H9 (cell line): ENCODE results near the gene TBC1D24. TPM values are rescaled to one million over a fixed set of nuclear protein-coding genes. Genes with fewer than 3 reads are reported as not detected.

Source experiments
- DNase-seq: peaks from one replicate; pipeline ENCODE4 v3.0.0-alpha.2; 2017
- H2AFZ ChIP-seq: one replicate; pipeline ENCODE4 v1.6.1; 2013; ENCODE audit warnings: mild to moderate bottlenecking, low read length, control low read depth, moderate library complexity
- H2AK5ac ChIP-seq: 2 replicates; pipeline ENCODE4 v1.6.1; 2013; ENCODE audit warnings: low read length, control low read depth, mixed read lengths; ENCODE audit not compliant: insufficient read length
- H2BK120ac ChIP-seq: one replicate; pipeline ENCODE4 v1.6.1; 2013; ENCODE audit warnings: low read depth, mild to moderate bottlenecking, low read length, control low read depth, inconsistent platforms; ENCODE audit not compliant: poor library complexity, severe bottlenecking
- H2BK12ac ChIP-seq: 2 replicates; pipeline ENCODE4 v1.6.1; 2013; ENCODE audit warnings: low read length, control low read depth, mixed read lengths, low read depth; ENCODE audit not compliant: insufficient read length
- H2BK15ac ChIP-seq: 2 replicates; pipeline ENCODE4 v1.6.1; 2013; ENCODE audit warnings: low read depth, low read length, control low read depth
- H2BK20ac ChIP-seq: one replicate; pipeline ENCODE4 v1.6.1; 2013; ENCODE audit warnings: low read depth, mild to moderate bottlenecking, low read length, control low read depth, inconsistent platforms; ENCODE audit not compliant: poor library complexity, severe bottlenecking
- H2BK5ac ChIP-seq: 2 replicates; pipeline ENCODE4 v1.6.1; 2013; ENCODE audit warnings: low read length, control low read depth, mixed read lengths; ENCODE audit not compliant: insufficient read length
- H3K14ac ChIP-seq: 2 replicates; pipeline ENCODE4 v1.6.1; 2013; ENCODE audit warnings: low read length, control low read depth; ENCODE audit not compliant: insufficient read depth
- H3K18ac ChIP-seq: 2 replicates; pipeline ENCODE4 v1.6.1; 2013; ENCODE audit warnings: low read depth, mild to moderate bottlenecking, mixed read lengths, low read length, control low read depth; ENCODE audit not compliant: insufficient read length
- H3K23ac ChIP-seq: 2 replicates; pipeline ENCODE4 v1.6.1; 2013; ENCODE audit warnings: low read length, control low read depth, mixed read lengths, low read depth; ENCODE audit not compliant: insufficient read length
- H3K23me2 ChIP-seq: 2 replicates; pipeline ENCODE4 v1.6.1; 2013; ENCODE audit warnings: low read depth, mild to moderate bottlenecking, mixed read lengths, low read length, control low read depth; ENCODE audit not compliant: insufficient read length, poor library complexity, severe bottlenecking
- H3K27ac ChIP-seq: 2 replicates; pipeline ENCODE4 v1.5.1; 2013; ENCODE audit warnings: low read length, control low read depth, mixed read lengths, low read depth; ENCODE audit not compliant: insufficient read length
- H3K27me3 ChIP-seq: 2 replicates; pipeline ENCODE4 v1.6.1; 2013; ENCODE audit warnings: low read length, control low read depth, inconsistent platforms; ENCODE audit not compliant: insufficient read depth
- H3K4ac ChIP-seq: 2 replicates; pipeline ENCODE4 v1.6.1; 2013; ENCODE audit warnings: low read depth, mild to moderate bottlenecking, control low read depth, inconsistent platforms, low read length, moderate library complexity
- H3K4me1 ChIP-seq: 2 replicates; pipeline ENCODE4 v1.6.1; 2013; ENCODE audit warnings: low read length, control low read depth, inconsistent platforms; ENCODE audit not compliant: insufficient read depth
- H3K4me2 ChIP-seq: 2 replicates; pipeline ENCODE4 v1.6.1; 2013; ENCODE audit warnings: low read length, control low read depth, mixed read lengths; ENCODE audit not compliant: insufficient read length, insufficient read depth
- H3K56ac ChIP-seq: 2 replicates; pipeline ENCODE4 v1.6.1; 2013; ENCODE audit warnings: low read depth, mild to moderate bottlenecking, mixed read lengths, low read length, control low read depth; ENCODE audit not compliant: insufficient read length
- H3K79me1 ChIP-seq: 2 replicates; pipeline ENCODE4 v1.6.1; 2013; ENCODE audit warnings: low read depth, mild to moderate bottlenecking, moderate library complexity, low read length, control low read depth, inconsistent platforms; ENCODE audit not compliant: insufficient read depth, poor library complexity, severe bottlenecking
- H3K79me2 ChIP-seq: 2 replicates; pipeline ENCODE4 v1.6.1; 2013; ENCODE audit warnings: low read length, control low read depth, inconsistent platforms; ENCODE audit not compliant: insufficient read depth
- H3K9ac ChIP-seq: 2 replicates; pipeline ENCODE4 v1.6.1; 2013; ENCODE audit warnings: low read length, control low read depth, mixed read lengths; ENCODE audit not compliant: insufficient read length; ENCODE audit errors: extremely low read depth
- H3K9me3 ChIP-seq: one replicate; pipeline ENCODE4 v1.6.1; 2013; ENCODE audit warnings: low read depth, low read length, inconsistent platforms; ENCODE audit not compliant: control insufficient read depth
- H3T11ph ChIP-seq: one replicate; pipeline ENCODE4 v1.6.1; 2013; ENCODE audit warnings: mild to moderate bottlenecking, low read length, control low read depth, inconsistent platforms
- H4K20me1 ChIP-seq: one replicate; pipeline ENCODE4 v1.6.1; 2013; ENCODE audit not compliant: control insufficient read depth, insufficient read length, insufficient read depth
- H4K5ac ChIP-seq: 2 replicates; pipeline ENCODE4 v1.6.1; 2013; ENCODE audit warnings: low read depth, mild to moderate bottlenecking, mixed read lengths, low read length, control low read depth; ENCODE audit not compliant: insufficient read length
- H4K8ac ChIP-seq: replicated peaks from 2 replicates; pipeline ENCODE4 v1.6.1; 2013; ENCODE audit warnings: low read length, control low read depth, mixed read lengths, low read depth; ENCODE audit not compliant: insufficient read length
- H4K91ac ChIP-seq: 2 replicates; pipeline ENCODE4 v1.6.1; 2013; ENCODE audit warnings: low read depth, mild to moderate bottlenecking, moderate library complexity, mixed read lengths, low read length, control low read depth; ENCODE audit not compliant: insufficient read length
- H3K27ac Mint-ChIP-seq, 3 experiments: 2 replicates in 2 of 3; 3 replicates in 1 of 3; pipeline ENCODE4 v1.8.0; 2020 to 2021; ENCODE audit warnings: mixed read lengths in 3 of 3, mild to moderate bottlenecking in 1 of 3, moderate library complexity in 1 of 3
- H3K27me3 Mint-ChIP-seq: 2 replicates; pipeline ENCODE4 v1.8.0; 2021; ENCODE audit warnings: low read depth, mild to moderate bottlenecking, moderate library complexity, mixed read lengths
- H3K36me3 Mint-ChIP-seq, 3 experiments: 2 replicates in 2 of 3; 3 replicates in 1 of 3; pipeline ENCODE4 v1.8.0; 2020 to 2021; ENCODE audit warnings: low read depth in 3 of 3, mixed read lengths in 3 of 3; ENCODE audit not compliant: insufficient read depth in 1 of 3
- H3K4me1 Mint-ChIP-seq, 2 experiments: 2 replicates each; pipeline ENCODE4 v1.8.0; 2020; ENCODE audit warnings: mixed read lengths in 2 of 2
- H3K4me3 Mint-ChIP-seq, 2 experiments: 2 replicates in 1 of 2; 3 replicates in 1 of 2; pipeline ENCODE4 v1.8.0; 2020 to 2021; ENCODE audit warnings: mild to moderate bottlenecking in 2 of 2, mixed read lengths in 2 of 2, moderate library complexity in 1 of 2
- H3K9me3 Mint-ChIP-seq, 2 experiments: 2 replicates in 1 of 2; 3 replicates in 1 of 2; pipeline ENCODE4 v1.8.0; 2020; ENCODE audit warnings: mild to moderate bottlenecking in 2 of 2, mixed read lengths in 2 of 2, moderate library complexity in 1 of 2
- CTCF ChIP-seq: fragments of 200-600 bp; sonication (generic); conservative IDR thresholded peaks from 3 replicates; pipeline ENCODE4 v1.8.0; 2021; ENCODE audit warnings: antibody characterized with exemption, mild to moderate bottlenecking
- WGBS: extraction: QIAGEN DNeasy Blood & Tissue Kit; methylation state at CpG from one replicate; pipeline ENCODE4 v1.1.7; 2013; ENCODE audit warnings: missing lambda C conversion rate, low lambda C conversion rate, mixed read lengths; ENCODE audit not compliant: insufficient read length; ENCODE audit errors: extremely low coverage; 5-methylcytosine and 5-hydroxymethylcytosine counted together
- total RNA-seq: library from RNA; stranded (reverse); gene quantifications from 2 replicates; pipeline ENCODE4 v1.2.1, GENCODE V29; 2021

TBC1D24 gene
- total RNA-seq, 1 experiment from 2014 or later, result 19.0 TPM

- no peaks in the 10 kb centered on the region; the same call in 1 of the 2 replicates for H3K27me3 Mint-ChIP-seq
- Histone ChIP-seq H2BK12ac (no peak overlapping the region), H3K79me1 (peaks cover 2% of the 10 kb centered on the region), H3K23ac (no peak overlapping the region), H4K8ac (no peak overlapping the region), H3K9ac (no peak overlapping the region), H3K4me1 (no peaks in the 10 kb centered on the region), H2AFZ (no peak overlapping the region), H3K27me3 (no peaks in the 10 kb centered on the region), H3K4ac (no peak overlapping the region), H3K56ac (no peak overlapping the region), H2BK20ac (no peak overlapping the region), H4K20me1 (no peaks in the 10 kb centered on the region), H2BK5ac (no peak overlapping the region), H3K79me2 (no peaks in the 10 kb centered on the region), H4K5ac (no peak overlapping the region), H4K91ac (no peak overlapping the region), H3K27ac (no peak overlapping the region), H3K4me2 (no peak overlapping the region), H3K18ac (no peak overlapping the region), H3K23me2 (no peaks in the 10 kb centered on the region), H2BK120ac (no peak overlapping the region), H3T11ph (no peak overlapping the region), H3K14ac (no peak overlapping the region), H3K9me3 (no peaks in the 10 kb centered on the region), H2AK5ac (no peak overlapping the region), H2BK15ac (no peak overlapping the region)
- no peak for DNase-seq
- TF ChIP-seq CTCF, result no peak
- no CpG with 5 or more reads among the region's 8 CpGs for WGBS
- H3K27ac Mint-ChIP-seq, result no peak overlapping the region
- H3K4me3 Mint-ChIP-seq, result no peak overlapping the region
- peaks cover 4 to 8% of the 10 kb centered on the region in 2 experiments for H3K4me1 Mint-ChIP-seq
- H3K9me3 Mint-ChIP-seq, result no peaks in the 10 kb centered on the region
- H3K36me3 Mint-ChIP-seq, result peaks cover 5 to 50% (median 23%) of the 10 kb centered on the region in 3 experiments; a peak in 6 of 7 replicates
Observed at GRCh38 chr16:2526135-2526534, 51.2 kb downstream of the TBC1D24 start.
